ENCODE data around the gene HES2. TPM values are rescaled to one million over a fixed set of nuclear protein-coding genes. Genes with fewer than 3 reads are reported as not detected.

HES2 gene
- total RNA-seq, 1 experiment from 2014 or later = 1.8 TPM

DNA sequence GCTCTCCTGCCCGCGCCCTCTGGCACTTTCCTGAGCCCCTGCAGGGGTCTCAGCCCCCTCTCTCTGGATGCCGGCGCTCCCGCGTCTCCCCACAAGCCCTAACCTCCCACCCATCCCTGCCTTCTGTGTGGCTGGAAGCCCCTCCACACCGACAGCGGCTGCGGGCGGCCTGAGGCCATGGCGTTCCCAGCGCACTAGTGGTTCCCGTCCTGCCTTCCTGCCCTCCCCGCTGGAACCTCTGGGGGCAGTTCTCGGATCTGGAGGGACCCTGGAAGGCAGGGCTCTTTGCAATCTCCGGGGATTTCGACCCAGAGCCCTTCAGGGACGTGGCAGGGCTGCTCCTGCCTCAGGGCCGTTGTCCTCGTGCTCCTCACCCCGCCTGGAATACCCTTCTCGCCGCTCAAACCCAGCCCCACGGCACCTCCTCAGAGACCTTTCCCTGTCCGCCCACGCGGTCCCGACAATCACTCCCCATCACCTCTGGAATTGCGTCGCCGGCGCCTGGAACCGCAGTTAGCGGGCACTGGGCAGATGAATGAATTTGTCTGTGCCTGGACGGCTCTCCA is 4.4 kb upstream of the HES2 start:
- DNase-seq (ENCODE audit: low read depth) = no peak
- in situ Hi-C loops (cut with HindIII; ENCODE audit: low pct_unique_long_range_greater_than_20kb, low sequenced_read_pairs) = no loop called here

DNA sequence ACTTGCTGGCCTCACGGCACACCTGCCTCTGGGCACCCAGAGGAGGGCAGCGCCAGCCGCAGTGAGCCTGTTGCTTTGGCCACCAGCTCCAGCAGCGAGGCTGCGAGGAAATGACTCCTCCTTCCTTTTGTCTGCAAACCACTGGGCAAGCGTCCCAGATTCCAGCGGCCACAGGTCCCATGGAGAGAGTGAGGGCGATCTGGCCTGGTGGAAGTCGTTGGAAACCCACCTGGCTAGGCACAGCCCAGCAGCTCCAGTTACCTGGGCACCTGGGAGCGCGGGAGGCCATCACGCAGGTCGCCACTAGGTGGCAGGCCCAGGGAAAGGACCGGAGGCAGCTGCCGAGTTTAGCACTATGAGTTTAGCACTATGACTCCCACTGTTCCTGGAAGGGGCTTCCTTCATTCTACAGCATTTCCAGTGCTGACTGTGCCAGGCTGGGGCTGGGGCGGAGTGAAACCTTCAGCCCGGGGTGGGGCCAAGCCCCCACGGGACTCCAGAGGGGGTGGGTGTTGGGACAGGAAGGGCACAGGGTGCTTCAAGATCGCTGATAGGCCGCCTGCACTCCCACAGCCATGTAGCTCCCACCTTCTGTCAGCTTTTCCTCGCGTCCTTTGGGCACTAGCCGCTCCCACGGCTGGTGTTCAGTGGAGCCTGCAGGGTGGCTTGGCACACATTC is 3.7 kb upstream of the HES2 start:
- in situ Hi-C loops (cut with HindIII; ENCODE audit: low pct_unique_long_range_greater_than_20kb, low sequenced_read_pairs) = no loop called here
- peak; percentile 58 for DNase-seq (ENCODE audit: low read depth)

DNA sequence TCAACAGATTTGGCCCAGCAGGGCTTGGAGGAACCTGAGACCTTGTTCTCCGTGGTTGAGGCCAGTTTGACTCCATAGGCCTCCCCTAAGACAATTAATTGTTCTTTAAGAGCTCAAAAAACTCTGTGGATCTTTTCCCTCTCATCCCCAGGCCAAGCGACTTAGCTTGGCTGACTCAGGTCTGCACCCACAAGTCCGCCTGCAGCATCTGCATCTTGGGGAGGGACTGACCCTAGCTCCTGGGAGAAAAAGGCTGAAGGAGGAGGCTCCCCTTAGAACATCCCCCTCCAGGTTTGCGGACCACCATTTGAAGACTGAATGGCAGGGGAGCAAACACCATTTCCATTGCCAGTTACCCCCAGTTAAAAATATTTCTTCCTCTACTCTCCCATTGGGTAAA is 1.5 kb upstream of the HES2 start:
- in situ Hi-C loops (cut with HindIII; ENCODE audit: low pct_unique_long_range_greater_than_20kb, low sequenced_read_pairs) = no loop called here

DNA sequence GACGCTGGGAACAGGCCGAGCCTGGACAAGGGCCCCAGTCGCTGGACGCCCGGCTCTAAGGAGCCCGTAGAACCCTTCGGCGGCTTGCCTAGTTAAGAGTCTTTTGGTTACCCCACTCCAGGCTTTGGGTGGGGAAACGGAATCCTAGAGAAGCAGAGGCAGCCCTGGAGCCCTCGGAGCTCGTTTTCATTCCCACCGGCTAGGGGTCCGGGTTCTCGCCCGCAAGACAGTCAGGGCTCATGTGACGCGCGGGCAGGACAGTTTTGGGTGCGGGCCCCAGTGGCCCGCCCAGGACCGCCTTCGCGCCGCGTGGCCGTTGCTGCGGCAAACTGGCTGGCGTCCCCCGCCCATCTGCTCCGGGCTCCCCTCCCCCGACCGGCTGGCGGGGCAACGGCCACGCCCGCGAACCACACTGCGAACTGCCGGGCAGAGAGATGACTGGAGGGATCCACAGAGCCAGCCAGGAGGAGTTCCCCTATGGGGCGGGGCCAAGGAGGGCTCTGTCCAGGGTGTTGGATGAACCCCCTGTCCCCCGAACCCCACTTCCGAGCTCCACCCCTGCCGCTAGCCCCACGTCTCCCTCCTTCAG is 829 bp upstream of the HES2 start:
- in situ Hi-C loops (cut with HindIII; ENCODE audit: low pct_unique_long_range_greater_than_20kb, low sequenced_read_pairs) = no loop called here
- DNase-seq (ENCODE audit: low read depth) = no peak

More for the DNA sequence above, 1.5 kb upstream of the HES2 start:
- DNase-seq (ENCODE audit: low read depth) = no peak

DNA sequence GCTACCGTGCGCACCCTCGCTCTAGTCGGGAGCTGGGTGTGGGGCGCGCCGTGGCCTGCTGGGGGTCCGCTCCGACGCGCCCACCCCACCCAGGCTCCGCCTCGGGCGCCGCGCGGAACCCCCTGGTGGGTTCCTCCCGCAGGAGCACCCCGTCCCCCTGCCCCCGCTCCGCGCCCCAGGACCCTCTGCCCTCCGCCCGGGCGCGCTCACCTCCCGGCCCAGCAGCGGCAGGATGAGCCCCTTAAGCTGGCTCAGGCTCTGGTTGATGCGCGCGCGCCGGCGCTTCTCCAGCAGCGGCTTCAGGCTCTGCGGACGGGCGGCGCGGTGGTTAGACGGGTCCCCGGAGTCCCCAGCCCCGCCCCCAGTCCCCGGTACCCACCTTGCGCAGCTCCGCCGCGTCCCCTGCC is 319 bp downstream of the HES2 start:
- in situ Hi-C loops (cut with HindIII; ENCODE audit: low pct_unique_long_range_greater_than_20kb, low sequenced_read_pairs) = no loop called here
- DNase-seq (ENCODE audit: low read depth) = no peak

DNA sequence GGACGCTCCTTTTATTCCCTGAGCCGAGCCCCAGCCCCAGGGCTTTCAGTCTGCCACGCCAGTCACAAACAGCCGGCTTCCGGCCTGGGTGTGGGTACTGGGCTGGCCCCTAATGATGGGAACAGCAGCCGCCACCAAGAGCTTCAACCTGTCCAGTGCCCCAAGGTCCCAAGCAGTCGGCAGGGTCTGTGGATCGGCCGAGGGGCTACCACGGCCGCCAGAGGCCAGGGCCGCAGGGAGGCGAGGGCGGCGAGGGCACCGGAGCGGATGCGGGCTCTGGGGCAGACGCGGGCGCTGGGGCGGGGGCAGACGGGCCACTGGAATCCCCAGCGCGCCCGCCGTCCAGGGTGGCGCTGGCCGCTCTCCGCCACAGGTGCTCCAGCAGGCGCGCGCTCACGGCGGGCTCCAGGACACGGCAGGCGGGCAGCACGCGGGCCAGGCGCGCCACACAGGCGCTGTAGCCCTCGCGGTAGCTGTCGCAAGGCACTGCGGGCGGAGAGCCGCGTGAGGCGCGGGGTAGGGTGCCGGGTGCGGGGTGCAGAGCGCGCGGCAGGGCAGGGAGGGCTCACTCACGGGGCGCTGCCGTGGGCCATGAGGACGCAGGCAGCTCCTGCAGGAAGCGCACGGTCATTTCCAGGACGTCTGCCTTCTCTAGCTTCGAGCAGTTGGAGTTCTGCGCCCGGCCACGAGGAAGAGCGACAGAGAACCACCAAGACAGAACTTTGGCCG is 887 bp downstream of the HES2 start:
- DNase-seq (ENCODE audit: low read depth) = no peak
- in situ Hi-C loops (cut with HindIII; ENCODE audit: low pct_unique_long_range_greater_than_20kb, low sequenced_read_pairs) = no loop called here

DNA sequence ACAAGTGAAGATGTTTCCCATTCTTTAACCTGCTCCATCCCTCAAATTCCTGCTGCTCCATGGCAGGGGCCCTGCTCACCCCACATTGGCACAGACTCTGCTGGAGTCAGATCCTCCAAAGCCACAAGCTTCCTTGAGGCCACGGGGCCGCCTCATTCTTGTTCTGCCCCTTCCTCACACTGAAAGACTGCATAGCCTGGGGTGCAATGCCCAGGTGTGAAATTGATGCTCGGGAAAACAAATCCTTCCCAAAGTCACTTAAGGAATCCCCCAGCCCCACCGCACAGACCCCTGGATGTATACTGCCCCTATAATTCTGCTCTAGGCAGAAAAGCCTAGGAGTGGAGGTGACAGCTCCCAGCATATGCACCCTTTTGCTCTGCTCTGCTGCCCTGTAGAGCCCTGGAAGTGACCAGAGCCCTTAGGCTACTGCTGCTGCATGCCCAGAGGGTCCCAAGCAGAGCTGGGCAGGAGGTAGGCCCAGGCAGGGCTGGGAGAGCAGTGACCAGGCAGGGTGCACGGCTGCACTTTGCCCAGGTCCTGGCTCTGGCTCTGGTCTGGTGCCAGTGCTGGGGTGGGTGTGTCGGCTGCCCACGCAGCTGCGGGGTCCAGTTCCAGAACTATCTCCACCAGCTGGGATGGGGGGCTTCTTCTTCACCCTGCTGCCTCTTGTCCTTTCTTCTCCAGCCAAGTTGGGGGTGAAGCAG is 1.6 kb downstream of the HES2 start:
- DNase-seq (ENCODE audit: low read depth) = no peak
- in situ Hi-C loops (cut with HindIII; ENCODE audit: low pct_unique_long_range_greater_than_20kb, low sequenced_read_pairs) = no loop called here

DNA sequence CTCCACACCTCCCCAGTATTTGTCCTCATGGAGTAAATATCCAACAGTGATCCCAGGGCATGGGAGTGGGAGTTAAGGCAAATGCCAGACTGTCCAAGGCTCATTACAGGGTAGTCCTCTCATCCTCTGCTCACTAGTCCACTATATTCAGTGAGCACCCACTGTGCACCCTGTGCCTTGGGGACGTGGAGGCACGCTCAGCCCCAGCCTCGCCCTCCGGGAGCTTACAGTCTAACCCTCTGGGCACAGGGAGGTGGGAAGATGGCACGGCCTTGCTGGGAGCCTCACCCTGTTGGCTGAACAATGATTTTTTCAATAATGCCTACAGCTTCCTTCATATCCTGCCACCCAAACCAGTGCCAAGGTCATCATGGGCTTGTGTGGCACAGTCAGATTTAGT is 2.8 kb downstream of the HES2 start:
- in situ Hi-C loops (cut with HindIII; ENCODE audit: low pct_unique_long_range_greater_than_20kb, low sequenced_read_pairs) = no loop called here
- DNase-seq (ENCODE audit: low read depth) = no peak

DNA sequence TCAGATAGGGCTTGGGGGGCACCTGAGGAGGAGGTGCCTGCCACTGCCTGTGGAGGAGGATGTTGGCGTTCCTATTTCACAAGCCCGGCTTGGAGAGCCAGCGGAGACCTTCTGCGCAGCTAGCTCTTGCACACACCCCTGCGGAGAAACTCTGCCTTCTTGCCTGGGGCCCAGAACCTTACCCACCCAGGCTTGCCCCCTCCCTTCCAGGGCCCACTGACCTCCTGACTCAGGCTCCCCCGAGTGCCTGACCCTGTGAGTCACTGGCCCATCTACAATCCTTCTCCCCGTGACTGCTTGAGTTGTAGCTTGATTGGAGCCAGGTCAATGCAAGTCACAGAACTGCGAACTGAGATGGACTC is 3.4 kb downstream of the HES2 start:
- in situ Hi-C loops (cut with HindIII; ENCODE audit: low pct_unique_long_range_greater_than_20kb, low sequenced_read_pairs) = no loop called here
- DNase-seq (ENCODE audit: low read depth) = peak; percentile 42

DNA sequence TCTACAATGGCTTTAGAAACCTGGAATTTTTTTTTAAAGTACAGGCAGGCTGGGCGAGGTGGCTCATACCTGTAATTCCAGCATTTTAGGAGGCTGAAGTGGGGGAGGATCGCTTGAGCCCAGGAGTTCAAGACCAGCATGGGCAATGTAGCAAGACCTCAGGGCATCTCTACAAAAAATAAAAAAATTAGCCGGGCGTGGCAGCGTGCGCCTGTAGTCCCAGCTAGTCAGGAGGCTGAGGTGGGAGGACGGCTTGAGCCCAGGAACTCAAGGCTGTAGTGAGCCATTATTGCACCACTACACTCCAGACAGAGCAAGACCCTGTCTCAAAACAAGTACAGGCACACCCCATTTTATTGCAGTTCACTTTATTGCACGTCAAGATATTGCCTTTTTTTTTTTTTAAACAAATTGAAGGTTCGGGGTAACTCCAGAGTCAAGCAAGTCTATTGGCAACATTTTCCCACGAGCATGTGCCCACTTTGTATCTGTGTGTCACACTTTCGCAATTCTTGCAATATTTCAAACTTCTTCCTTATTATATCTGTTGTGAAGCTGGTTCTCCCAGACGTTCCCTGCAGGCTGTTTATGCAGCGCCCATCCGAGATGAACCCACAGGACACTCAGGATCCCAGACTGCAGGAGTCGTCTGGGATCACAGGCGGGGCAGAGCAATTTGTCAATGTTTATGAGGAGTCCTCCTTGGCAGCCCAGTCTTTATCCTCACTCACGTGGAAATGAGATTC is 4.7 kb downstream of the HES2 start:
- DNase-seq (ENCODE audit: low read depth) = peak; percentile 88
- in situ Hi-C loops (cut with HindIII; ENCODE audit: low pct_unique_long_range_greater_than_20kb, low sequenced_read_pairs) = no loop called here

DNA sequence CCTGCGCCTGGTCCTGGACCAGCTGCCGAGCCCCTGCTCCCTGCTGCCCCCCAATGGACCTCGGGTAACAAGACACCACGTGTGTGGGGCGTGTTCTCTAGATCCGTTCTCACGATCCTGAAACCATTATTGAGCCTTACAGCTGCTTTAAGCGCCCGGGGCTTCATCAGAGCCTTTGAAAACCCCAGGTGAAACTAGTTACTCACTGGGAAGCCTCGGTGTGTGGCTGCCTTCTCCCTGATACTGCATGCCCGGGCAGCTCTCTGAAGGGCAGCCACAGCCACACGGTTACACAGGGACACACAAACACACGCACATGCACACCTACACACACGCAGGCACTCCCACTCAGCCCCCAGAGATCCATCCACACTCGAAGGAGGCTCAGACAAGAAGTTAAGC is 5.3 kb downstream of the HES2 start:
- in situ Hi-C loops (cut with HindIII; ENCODE audit: low pct_unique_long_range_greater_than_20kb, low sequenced_read_pairs) = no loop called here
- DNase-seq (ENCODE audit: low read depth) = peak; percentile 37

DNA sequence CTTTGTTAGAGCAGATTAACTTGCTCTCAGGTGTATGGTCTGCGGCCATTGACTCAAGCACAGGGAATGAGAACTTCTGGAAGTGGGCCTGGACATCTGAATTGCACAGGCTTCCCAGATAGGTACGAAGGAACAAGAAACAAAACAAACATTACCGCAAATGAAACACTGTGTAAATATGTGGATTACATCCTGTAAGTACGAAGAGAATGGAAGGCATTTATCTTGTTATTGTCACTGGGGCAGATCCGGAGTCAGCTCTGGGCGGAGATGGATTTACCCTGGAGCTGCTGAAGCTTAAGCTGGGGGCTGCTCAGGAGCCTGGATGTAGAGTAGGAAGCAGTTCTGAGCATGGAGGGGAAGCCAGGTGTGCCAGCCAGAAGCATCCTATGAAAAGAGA is 6.8 kb downstream of the HES2 start:
- in situ Hi-C loops (cut with HindIII; ENCODE audit: low pct_unique_long_range_greater_than_20kb, low sequenced_read_pairs) = no loop called here
- DNase-seq (ENCODE audit: low read depth) = peak; percentile 57

DNA sequence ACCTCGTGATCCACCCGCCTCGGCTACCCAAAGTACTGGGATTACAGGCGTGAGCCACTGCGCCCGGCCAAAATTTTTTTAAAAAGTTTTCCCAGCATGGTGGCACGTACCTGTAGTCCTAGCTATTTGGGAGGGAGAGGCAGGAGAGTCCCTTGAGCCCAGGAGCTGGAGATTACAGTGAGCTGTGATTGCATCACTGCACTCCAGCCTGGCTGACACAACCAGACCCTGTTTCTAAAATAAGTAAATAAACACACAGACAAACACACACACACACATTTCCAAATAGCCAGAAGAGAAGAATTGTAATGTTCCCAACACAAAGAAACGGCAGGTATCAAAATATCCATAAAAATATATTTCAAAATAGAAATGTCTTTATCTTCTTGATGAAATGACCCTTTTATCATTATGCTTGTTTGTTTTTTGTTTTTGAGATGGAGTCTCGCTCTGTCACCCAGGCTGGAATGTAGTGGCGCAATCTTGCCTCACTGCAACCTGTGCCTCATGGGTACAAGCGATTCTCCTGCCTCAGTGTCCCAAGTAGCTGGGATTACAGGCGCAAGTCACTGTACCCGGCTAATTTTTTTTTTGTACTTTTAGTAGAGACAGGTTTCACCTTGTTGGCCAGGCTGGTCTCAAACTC is 9.3 kb downstream of the HES2 start:
- in situ Hi-C loops (cut with HindIII; ENCODE audit: low pct_unique_long_range_greater_than_20kb, low sequenced_read_pairs) = no loop called here
- no peak for DNase-seq (ENCODE audit: low read depth)

DNA sequence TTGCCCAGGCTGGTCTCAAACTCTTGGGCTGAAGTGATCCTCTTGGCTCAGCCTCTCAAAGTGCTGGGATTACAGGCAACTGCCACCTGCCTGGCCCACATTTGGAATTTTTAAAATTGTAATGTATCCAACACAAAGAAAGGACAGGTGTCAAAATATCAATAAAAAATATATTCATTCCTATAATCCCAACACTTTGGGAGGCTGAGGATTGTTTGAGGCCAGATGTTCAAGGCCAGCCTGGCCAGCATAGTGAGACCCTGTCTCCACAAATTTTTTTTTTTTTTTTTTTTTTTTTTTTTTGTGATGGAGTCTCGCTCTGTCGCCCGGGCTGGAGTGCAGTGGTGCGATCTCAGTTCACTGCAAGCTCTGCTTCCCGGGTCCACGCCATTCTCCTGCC is 10.0 kb downstream of the HES2 start:
- in situ Hi-C loops (cut with HindIII; ENCODE audit: low pct_unique_long_range_greater_than_20kb, low sequenced_read_pairs) = no loop called here
- DNase-seq (ENCODE audit: low read depth) = no peak

DNA sequence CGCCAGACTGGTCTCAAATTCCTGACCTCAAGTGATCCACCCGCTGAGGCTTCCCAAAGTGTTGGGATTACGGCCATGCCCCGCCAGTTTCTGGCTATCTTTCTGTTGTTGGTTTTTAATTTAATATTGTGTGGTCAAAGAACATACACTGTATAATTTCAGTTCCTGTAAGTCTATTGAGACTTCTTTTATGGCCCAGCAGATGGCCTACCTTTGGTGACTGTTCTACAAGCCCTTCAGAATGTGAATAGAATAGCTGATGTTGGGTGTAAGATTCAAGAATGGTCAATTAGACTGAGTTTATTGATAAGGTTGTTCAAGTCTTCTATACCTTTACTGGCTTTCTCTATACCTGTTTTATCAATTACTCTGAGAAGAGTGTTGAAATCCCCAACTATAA is 10.7 kb downstream of the HES2 start:
- no peak for DNase-seq (ENCODE audit: low read depth)
- in situ Hi-C loops (cut with HindIII; ENCODE audit: low pct_unique_long_range_greater_than_20kb, low sequenced_read_pairs) = no loop called here

DNA sequence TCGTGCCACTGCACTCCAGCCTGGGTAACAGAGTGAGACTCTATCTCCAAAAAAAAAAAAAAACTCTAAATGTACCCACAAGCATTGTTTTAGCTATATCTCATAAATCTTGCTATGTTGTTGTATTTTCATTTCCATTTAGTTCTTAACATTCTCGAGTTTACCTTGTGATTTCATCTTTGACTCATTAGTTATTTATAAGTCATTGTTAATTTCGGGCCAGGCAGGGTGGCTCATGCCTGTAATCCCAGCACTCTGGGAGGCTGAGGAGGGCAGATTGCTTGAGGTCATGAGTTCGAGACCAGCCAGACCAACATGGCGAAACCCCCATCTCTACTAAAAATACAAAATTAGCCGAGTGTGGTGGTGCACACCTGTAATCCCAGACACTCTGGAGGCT is 11.7 kb downstream of the HES2 start:
- no peak for DNase-seq (ENCODE audit: low read depth)
- in situ Hi-C loops (cut with HindIII; ENCODE audit: low pct_unique_long_range_greater_than_20kb, low sequenced_read_pairs) = no loop called here

DNA sequence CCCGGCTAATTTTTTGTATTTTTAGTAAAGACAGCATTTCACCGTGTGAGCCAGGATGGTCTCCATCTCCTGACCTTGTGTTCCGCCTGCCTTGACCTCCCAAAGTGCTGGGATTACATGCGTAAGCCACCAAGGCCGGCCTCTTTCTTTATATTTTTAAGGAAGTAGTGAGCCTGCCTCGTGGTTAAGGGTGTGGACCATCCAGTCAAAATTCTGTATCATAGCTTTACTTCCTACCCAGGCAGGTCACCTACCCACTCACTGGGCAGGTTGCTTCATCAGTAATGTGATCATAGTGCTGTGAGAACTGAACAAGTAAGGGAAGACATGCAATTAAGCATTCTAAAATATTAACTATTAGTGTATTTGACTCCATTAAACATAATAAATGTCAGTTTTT is 18.0 kb downstream of the HES2 start:
- in situ Hi-C loops (cut with HindIII; ENCODE audit: low pct_unique_long_range_greater_than_20kb, low sequenced_read_pairs) = no loop called here
- no peak for DNase-seq (ENCODE audit: low read depth)

DNA sequence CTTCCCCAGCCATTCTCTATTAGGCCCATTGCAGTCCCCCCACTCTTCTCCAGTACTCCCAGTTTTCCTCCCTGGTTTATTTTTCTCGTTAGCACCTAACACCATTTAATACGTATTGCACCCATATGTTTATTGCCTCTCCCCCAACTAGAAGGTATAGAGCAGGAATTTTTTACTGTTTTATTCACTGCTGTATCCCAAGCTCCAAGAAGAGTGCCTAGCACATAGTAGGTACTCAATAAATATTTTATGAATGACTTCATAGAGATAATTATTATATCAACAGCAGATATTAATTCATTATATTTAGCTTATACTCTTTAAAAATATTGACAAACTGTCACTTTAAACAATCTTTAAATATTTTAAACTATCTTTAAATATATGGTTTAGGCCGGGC is 20.4 kb downstream of the HES2 start:
- DNase-seq (ENCODE audit: low read depth) = no peak
- in situ Hi-C loops (cut with HindIII; ENCODE audit: low pct_unique_long_range_greater_than_20kb, low sequenced_read_pairs) = no loop called here

Measured in Caki2 (cell line).